ENCODE data around the gene SHOC2. TPM values are rescaled to one million over a fixed set of nuclear protein-coding genes. Genes with fewer than 3 reads are reported as not detected.

The SHOC2 gene
- total and polyA plus RNA-seq, 2 of the 4 experiments (the other 2 are of a cell fraction), result 13.4 to 47.5 TPM

GRCh38 chr10:110885932-110886674, 33.3 kb upstream of the SHOC2 start:
- DNase-seq, result no peak
- H3K4me1 ChIP-seq (ENCODE audit: control insufficient read depth, insufficient read depth, low read length), result no peaks in the 10 kb centered on the region
- no peak overlapping the region for H2BK120ac ChIP-seq (ENCODE audit: low read depth, low read length)
- no peak overlapping the region for H2BK5ac ChIP-seq (ENCODE audit: low read depth, low read length, poor library complexity, severe bottlenecking)
- H3K9me3 ChIP-seq (ENCODE audit: control insufficient read depth, insufficient read depth, low read length), result no peaks in the 10 kb centered on the region
- H3K79me1 ChIP-seq (ENCODE audit: low read depth in 1 of 2, low read length in 2 of 2), result peaks cover 0 to 3% of the 10 kb centered on the region in 2 experiments; a peak in 2 of 4 replicates
- no peaks in the 10 kb centered on the region; the same call in 1 of the 2 replicates for H3K9me1 ChIP-seq (ENCODE audit: insufficient read depth, low read length)
- H2BK15ac ChIP-seq (ENCODE audit: low read depth, low read length), result no peak overlapping the region
- no peak overlapping the region for H4K5ac ChIP-seq (ENCODE audit: low read depth, low read length)
- no TSS peak for BruUV-seq (replicated peaks)
- dilution Hi-C loops (cut with HindIII; ENCODE audit: low sequenced_read_pairs, unreplicated experiment), result no loop called here
- POLR2A ChIA-PET (ENCODE audit: unreplicated experiment), result no interaction called here
- ATAC-seq (ENCODE audit: low read depth), result peak; percentile 14; the same call in 1 of the 2 replicates
- H3K56ac ChIP-seq (ENCODE audit: extremely low read depth, insufficient read depth, low read length), result no peak overlapping the region
- H3K4me2 ChIP-seq (ENCODE audit: low read depth, low read length), result no peak overlapping the region
- H3K9ac ChIP-seq (ENCODE audit: low read depth, low read length), result no peak overlapping the region
- H3K27me3 ChIP-seq (ENCODE audit: control insufficient read depth, insufficient read depth, low read length), result no peaks in the 10 kb centered on the region
- H2AK9ac ChIP-seq (replicated peaks; ENCODE audit: low read depth, low read length, poor library complexity), result no peak overlapping the region
- H2AFZ ChIP-seq (replicated peaks; ENCODE audit: low read length, poor library complexity), result no peak overlapping the region
- no peak overlapping the region for H4K8ac ChIP-seq (ENCODE audit: low read depth in 2 of 2, low read length in 2 of 2)
- H3K4ac ChIP-seq (ENCODE audit: low read depth, low read length), result no peak overlapping the region
- no peak overlapping the region for H3K14ac ChIP-seq (replicated peaks; ENCODE audit: low read depth, low read length)
- 100% methylated on average over 1 to 2 of the region's 5 CpGs for WGBS, 2 experiments (ENCODE audit: extremely low coverage in 2 of 2, insufficient read length in 1 of 2)
- H2BK20ac ChIP-seq (ENCODE audit: low read depth, low read length), result no peak overlapping the region
- H3K36me3 ChIP-seq (ENCODE audit: control insufficient read depth, insufficient read depth, low read length), result peaks cover 9% of the 10 kb centered on the region; the same call in 1 of the 2 replicates
- no peak overlapping the region for H3K23ac ChIP-seq (ENCODE audit: low read depth, low read length)
- H3K18ac ChIP-seq (ENCODE audit: low read depth, low read length), result no peak overlapping the region
- H3K4me3 ChIP-seq (ENCODE audit: insufficient read depth, low read depth, low read length), result no peak overlapping the region
- H4K20me1 ChIP-seq (ENCODE audit: insufficient read depth, low read length), result no peaks in the 10 kb centered on the region
- no peak overlapping the region for H2AK5ac ChIP-seq (ENCODE audit: low read depth, low read length)
- CTCF ChIA-PET, result interaction anchor here (1.8 kb wide), 2 partner anchors 32 to 140 kb away, joined by 4 to 7 read pairs; no protein-coding TSS in a partner anchor
- intact Hi-C loops (cut with micrococcal nuclease), result no loop called here
- no peak overlapping the region for H4K91ac ChIP-seq (ENCODE audit: insufficient read depth, low read depth, low read length)
- no peak for TF ChIP-seq FOS (IDR thresholded peaks at IDR 0.05; ENCODE audit: low read depth, low read length)
- no peak for TF ChIP-seq MXI1 (IDR thresholded peaks at IDR 0.05; ENCODE audit: borderline replicate concordance, low read depth, low read length)
- TF ChIP-seq, protein P1, sequence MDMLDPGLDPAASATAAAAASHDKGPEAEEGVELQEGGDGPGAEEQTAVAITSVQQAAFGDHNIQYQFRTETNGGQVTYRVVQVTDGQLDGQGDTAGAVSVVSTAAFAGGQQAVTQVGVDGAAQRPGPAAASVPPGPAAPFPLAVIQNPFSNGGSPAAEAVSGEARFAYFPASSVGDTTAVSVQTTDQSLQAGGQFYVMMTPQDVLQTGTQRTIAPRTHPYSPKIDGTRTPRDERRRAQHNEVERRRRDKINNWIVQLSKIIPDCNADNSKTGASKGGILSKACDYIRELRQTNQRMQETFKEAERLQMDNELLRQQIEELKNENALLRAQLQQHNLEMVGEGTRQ (IDR thresholded peaks at IDR 0.05; ENCODE audit: low read depth, low read length), result no peak
- TF ChIP-seq NFE2L2 (IDR thresholded peaks at IDR 0.05; ENCODE audit: low read depth, low read length), result no peak
- TF ChIP-seq POLR2A (IDR thresholded peaks at IDR 0.05; ENCODE audit: low read depth, low read length), result no peak
- TF ChIP-seq BHLHE40 (IDR thresholded peaks at IDR 0.05; ENCODE audit: low read depth, low read length), result no peak
- TF ChIP-seq SMC3 (IDR thresholded peaks at IDR 0.05; ENCODE audit: low read depth, low read length), result no peak
- no peak for TF ChIP-seq CTCF (conservative IDR thresholded peaks at IDR 0.05; ENCODE audit: low read depth, low read length)
- H3K27ac ChIP-seq (ENCODE audit: insufficient read depth, low read length), result no peak overlapping the region
- in situ Hi-C loops (cut with MboI; ENCODE audit: low sequenced_read_pairs), result loop anchor here (10.0 kb wide), 1 partner anchor 581 kb away; the partner anchor contains the start of gene SMNDC1

Measured in IMR-90 (cell line).